Tibial nerve (tissue), 4 donors: ENCODE measurements around the gene SF3B5. TPM values are rescaled to one million over a fixed set of nuclear protein-coding genes. Genes with fewer than 3 reads are reported as not detected.

Experiments used
- DNase-seq, 2 donors: peaks; one replicate each; pipeline ENCODE4 v3.0.0-alpha.2; 2019; ENCODE audit warnings: low spot score in 2 of 2
- H3K27ac ChIP-seq, 4 donors: fragments of 200-600 bp; sonication (generic) in 3 of 4; one replicate each; pipeline ENCODE4 v1.5.1; 2017 to 2019; ENCODE audit warnings: mild to moderate bottlenecking in 1 of 4
- H3K27me3 ChIP-seq, 2 donors: fragments of 200-600 bp; sonication (generic) in 1 of 2; one replicate each; pipeline versions ENCODE4 v1.5.1 to v1.6.0; 2017 to 2019
- H3K36me3 ChIP-seq, 3 donors: fragments of 200-600 bp; sonication (generic); one replicate each; pipeline ENCODE4 v1.5.1; 2018 to 2019
- H3K4me1 ChIP-seq, 4 donors: fragments of 200-600 bp; sonication (generic) in 3 of 4; one replicate each; pipeline ENCODE4 v1.5.1; 2017 to 2019
- H3K4me3 ChIP-seq, 4 donors: fragments of 200-600 bp; sonication (generic) in 3 of 4; one replicate each; pipeline ENCODE4 v1.5.1; 2017 to 2019; ENCODE audit warnings: mild to moderate bottlenecking in 1 of 4, moderate library complexity in 1 of 4
- H3K9me3 ChIP-seq, 4 donors: fragments of 200-600 bp; sonication (generic) in 3 of 4; one replicate each; pipeline ENCODE4 v1.5.1; 2017 to 2019
- EP300 ChIP-seq, 2 donors: sonication (generic); formaldehyde crosslinking; IDR thresholded peaks; one replicate each; pipeline ENCODE4 v1.6.1; 2017; ENCODE audit warnings: antibody characterized with exemption in 2 of 2, mild to moderate bottlenecking in 1 of 2
- POLR2A ChIP-seq, 2 donors: fragments of 450-650 bp; IDR thresholded peaks; one replicate each; pipeline ENCODE4 v1.6.1; 2017; ENCODE audit warnings: antibody characterized with exemption in 2 of 2, mild to moderate bottlenecking in 2 of 2, moderate library complexity in 2 of 2
- WGBS, 2 donors: methylation state at CpG; one replicate each; pipeline ENCODE4 v1.1.5; 2018; 5-methylcytosine and 5-hydroxymethylcytosine counted together
- total RNA-seq, 4 donors: library from RNA; depleted of rRNA; stranded (reverse); fragments of >200 nt; gene quantifications; one replicate each; pipeline ENCODE4 v1.1.0, GENCODE V29; 2016
- TF ChIP-seq, protein P1 (sequence below), 5 experiments: fragments of 200-600 bp in 3 of 5; fragments of 450-650 bp in 2 of 5; sonication (generic) in 3 of 5; IDR thresholded peaks; one replicate each; pipeline ENCODE4 v1.5.1; 2016 to 2019; ENCODE audit warnings: antibody characterized with exemption in 5 of 5, mild to moderate bottlenecking in 3 of 5, moderate library complexity in 2 of 5

SF3B5 gene
- total RNA-seq, 4 donors from 2014 or later = 99.8 to 155 (median 118) TPM

DNA sequence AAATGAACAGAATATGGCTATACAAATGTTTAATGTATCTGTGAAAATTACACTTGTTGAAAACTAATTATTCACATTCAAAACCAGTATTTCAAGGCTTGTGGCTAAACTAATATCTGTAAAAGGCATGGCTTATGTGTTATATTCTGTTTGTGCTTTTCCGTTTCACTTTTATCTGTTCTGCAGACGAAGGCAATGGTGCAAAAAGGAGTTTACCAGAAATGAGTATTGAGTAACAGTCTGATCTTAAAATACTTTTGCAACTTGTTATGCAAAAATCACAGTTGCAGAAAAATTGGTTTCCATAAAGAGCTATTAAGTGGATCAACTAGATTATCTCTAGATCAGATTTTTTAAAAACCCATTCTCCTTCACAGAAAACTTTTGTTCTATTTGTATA, 45.5 kb upstream of the SF3B5 start:
- no peak overlapping the region for H3K27ac ChIP-seq
- WGBS, 2 donors = 88 to 89% methylated on average over 2 of the region's 2 CpGs

DNA sequence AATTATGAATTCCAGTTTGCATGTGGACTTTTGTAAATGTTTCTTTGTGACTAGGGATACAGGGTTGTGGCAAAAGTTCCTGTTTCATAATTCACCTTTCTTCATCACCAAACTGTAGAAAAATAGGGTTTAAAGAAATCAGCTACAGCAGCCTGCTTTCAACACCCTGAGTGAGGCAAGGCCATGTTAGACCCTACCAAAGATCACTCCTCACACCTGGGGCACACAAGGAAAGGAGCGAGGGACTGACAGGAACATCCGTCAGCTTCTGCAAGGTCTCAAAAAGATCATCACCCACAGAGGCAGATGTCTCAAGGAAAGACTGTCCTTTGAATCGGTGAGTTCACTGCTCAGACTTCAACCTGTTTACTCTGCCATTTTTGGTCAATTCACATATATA, 44.4 kb upstream of the SF3B5 start:
- Histone ChIP-seq H3K9me3 (no peaks in the 10 kb centered on the region), H3K4me3 (no peak overlapping the region), H3K27me3 (no peaks in the 10 kb centered on the region), H3K36me3 (no peaks in the 10 kb centered on the region), H3K27ac (no peak overlapping the region), H3K4me1 (no peaks in the 10 kb centered on the region)
- TF ChIP-seq POLR2A (IDR thresholded peaks at IDR 0.05) = no peak
- no peak for TF ChIP-seq EP300 (IDR thresholded peaks at IDR 0.05)
- TF ChIP-seq, protein P1, sequence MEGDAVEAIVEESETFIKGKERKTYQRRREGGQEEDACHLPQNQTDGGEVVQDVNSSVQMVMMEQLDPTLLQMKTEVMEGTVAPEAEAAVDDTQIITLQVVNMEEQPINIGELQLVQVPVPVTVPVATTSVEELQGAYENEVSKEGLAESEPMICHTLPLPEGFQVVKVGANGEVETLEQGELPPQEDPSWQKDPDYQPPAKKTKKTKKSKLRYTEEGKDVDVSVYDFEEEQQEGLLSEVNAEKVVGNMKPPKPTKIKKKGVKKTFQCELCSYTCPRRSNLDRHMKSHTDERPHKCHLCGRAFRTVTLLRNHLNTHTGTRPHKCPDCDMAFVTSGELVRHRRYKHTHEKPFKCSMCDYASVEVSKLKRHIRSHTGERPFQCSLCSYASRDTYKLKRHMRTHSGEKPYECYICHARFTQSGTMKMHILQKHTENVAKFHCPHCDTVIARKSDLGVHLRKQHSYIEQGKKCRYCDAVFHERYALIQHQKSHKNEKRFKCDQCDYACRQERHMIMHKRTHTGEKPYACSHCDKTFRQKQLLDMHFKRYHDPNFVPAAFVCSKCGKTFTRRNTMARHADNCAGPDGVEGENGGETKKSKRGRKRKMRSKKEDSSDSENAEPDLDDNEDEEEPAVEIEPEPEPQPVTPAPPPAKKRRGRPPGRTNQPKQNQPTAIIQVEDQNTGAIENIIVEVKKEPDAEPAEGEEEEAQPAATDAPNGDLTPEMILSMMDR (IDR thresholded peaks at IDR 0.05) = no peak
- WGBS, 2 donors = 91 to 92% methylated on average over 3 of the region's 3 CpGs
- no peak for DNase-seq

More for the DNA sequence above, 45.5 kb upstream of the SF3B5 start:
- DNase-seq = no peak
- TF ChIP-seq EP300 (IDR thresholded peaks at IDR 0.05) (no peak), POLR2A (IDR thresholded peaks at IDR 0.05) (no peak)
- TF ChIP-seq, protein P1 (IDR thresholded peaks at IDR 0.05) = no peak
- H3K36me3 ChIP-seq = no peaks in the 10 kb centered on the region
- H3K4me1 ChIP-seq = no peaks in the 10 kb centered on the region
- no peak overlapping the region for H3K4me3 ChIP-seq
- no peaks in the 10 kb centered on the region for H3K27me3 ChIP-seq
- no peaks in the 10 kb centered on the region for H3K9me3 ChIP-seq

DNA sequence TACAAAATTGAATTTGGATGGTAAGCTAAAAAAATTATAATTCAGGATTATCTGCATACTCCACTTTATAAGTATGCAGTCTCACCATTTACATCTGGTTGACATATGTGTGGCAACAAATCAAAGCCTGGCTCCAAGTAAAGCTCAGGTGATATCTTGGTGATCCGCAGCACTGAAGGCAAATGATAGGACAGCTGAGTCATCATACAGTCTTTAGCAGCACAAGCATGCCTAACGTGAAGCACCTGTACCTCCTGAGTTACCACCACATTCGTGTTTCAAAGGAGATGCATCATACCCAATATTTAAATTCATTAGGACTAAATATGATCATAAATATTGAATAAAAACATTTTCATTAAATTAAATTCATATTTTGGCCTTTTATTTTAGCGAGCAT, 43.2 kb upstream of the SF3B5 start:
- H3K4me3 ChIP-seq = no peak overlapping the region
- H3K27me3 ChIP-seq = no peaks in the 10 kb centered on the region
- no peaks in the 10 kb centered on the region for H3K4me1 ChIP-seq
- H3K36me3 ChIP-seq = no peaks in the 10 kb centered on the region
- H3K27ac ChIP-seq = no peak overlapping the region
- H3K9me3 ChIP-seq = no peaks in the 10 kb centered on the region
- TF ChIP-seq POLR2A (IDR thresholded peaks at IDR 0.05) = no peak
- TF ChIP-seq, protein P1 (IDR thresholded peaks at IDR 0.05) = no peak
- TF ChIP-seq EP300 (IDR thresholded peaks at IDR 0.05) = no peak
- WGBS, 2 donors = 82 to 87% methylated on average over 4 of the region's 4 CpGs
- no peak for DNase-seq

DNA sequence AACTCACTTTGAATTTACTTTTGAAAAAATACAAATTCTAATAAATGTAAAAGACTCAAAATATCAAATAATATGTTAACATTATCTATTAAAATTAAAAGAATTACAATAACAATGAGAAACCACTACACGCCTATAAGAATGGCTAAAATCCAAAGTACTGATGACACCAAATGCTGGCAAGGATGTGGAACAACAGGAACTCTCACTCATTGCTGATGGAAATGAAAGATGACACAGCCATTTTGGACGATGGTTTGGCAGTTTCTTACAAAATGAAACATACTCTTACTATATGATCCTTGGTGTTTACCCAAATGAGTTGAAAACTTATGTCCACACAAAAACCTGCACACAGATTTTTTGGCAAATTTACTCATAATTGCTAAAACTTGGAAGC, 39.4 kb upstream of the SF3B5 start:
- TF ChIP-seq, protein P1 (IDR thresholded peaks at IDR 0.05) = no peak
- TF ChIP-seq EP300 (IDR thresholded peaks at IDR 0.05) (no peak), POLR2A (IDR thresholded peaks at IDR 0.05) (no peak)
- Histone ChIP-seq H3K4me3 (no peak overlapping the region), H3K9me3 (no peaks in the 10 kb centered on the region), H3K27ac (no peak overlapping the region), H3K4me1 (no peaks in the 10 kb centered on the region), H3K36me3 (no peaks in the 10 kb centered on the region), H3K27me3 (no peaks in the 10 kb centered on the region)
- DNase-seq = no peak
- WGBS, 2 donors = 76 to 82% methylated on average over 2 of the region's 2 CpGs

DNA sequence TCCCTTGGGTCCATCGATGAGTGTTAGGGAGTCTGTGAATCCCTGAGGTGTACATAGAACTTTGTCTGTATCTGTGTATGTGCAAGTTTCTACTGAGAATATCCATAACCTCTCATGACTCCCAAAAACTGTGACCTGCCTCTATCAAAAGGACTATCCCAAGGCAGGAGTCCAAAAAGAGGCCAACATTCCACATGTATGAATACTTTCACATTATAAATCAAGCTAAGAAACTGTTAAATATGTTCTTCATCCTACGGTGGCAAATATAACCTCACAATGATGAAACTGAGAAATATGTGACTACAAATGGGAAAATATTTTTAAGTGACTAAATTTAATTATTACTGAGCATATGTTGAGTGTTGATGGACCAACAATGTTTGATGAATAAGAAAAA, 38.8 kb upstream of the SF3B5 start:
- no peaks in the 10 kb centered on the region for H3K4me1 ChIP-seq
- H3K36me3 ChIP-seq = no peaks in the 10 kb centered on the region
- TF ChIP-seq POLR2A (IDR thresholded peaks at IDR 0.05) (no peak), EP300 (IDR thresholded peaks at IDR 0.05) (no peak)
- TF ChIP-seq, protein P1 (IDR thresholded peaks at IDR 0.05) = no peak
- H3K9me3 ChIP-seq = no peaks in the 10 kb centered on the region
- no peak overlapping the region for H3K4me3 ChIP-seq
- 77 to 84% methylated on average over 2 of the region's 2 CpGs for WGBS, 2 donors
- no peak overlapping the region for H3K27ac ChIP-seq
- no peak for DNase-seq
- H3K27me3 ChIP-seq = no peaks in the 10 kb centered on the region
